ENCODE measurements around the gene FAS.
"Not testable (repeated sequence)": the region's sequence is repeated elsewhere in the genome, so short reads cannot be mapped to it uniquely, and the experiment has no call there.

Gene FAS

DNA sequence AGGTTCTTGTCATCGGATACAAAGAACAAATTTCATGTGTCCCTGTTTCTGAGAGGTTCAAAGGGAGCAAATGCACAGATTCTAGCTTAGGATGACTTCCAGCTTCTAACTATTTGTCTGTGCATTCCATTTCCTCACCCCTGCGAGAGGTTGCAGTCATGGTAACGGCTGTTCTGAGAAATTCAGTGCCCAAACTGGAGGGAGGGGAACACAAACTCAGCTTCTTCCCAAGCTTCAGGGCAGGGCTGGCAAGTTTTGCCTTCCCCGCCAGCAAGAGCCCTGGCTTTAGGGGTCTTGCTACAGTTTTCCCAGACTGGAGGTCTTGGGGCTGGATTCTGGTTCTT is 11.1 kb downstream of the FAS start:
- Histone ChIP-seq H3K27ac (ENCODE audit: low read depth, low read length) (no peak overlapping the region), H3K4me3 (ENCODE audit: low read depth in 1 of 5, low read length in 5 of 5) (no peak overlapping the region), H3K9ac (ENCODE audit: low read length in 5 of 5) (no peak overlapping the region)

DNA sequence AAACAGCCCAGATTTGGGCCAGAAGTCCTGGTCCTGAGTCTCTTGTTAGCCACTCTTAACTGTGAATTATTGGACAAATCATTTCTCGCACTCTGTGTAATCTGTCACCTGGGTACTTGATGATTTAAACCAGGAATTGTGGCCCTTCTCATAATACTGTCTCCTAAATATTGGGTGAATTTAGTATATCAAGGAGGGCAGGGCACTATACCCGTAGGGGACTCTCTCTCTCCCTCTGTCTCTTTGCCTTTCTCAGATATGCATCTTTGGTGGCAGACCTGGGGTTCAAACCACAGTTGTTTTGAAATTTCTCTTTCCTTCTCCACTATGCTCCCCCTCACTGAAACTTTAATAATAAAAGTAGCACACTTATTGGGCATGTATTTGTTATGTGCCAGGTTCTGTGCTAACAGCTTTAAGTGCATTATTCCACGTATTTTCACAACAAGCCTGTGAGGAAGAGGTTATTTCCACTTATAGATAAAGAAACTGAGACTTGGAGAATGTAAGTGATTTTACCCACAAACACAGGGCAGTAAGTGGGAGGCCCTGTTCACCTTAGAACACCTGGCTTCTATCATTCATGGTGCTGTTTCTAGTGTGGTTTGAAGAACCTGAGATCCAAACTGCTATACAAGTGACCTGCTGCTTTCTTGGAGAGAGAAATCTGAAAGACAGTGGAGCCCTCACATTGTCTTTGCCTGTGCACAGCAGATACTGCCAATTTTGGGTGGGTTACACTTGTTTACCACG is 11.8 kb downstream of the FAS start:
- Histone ChIP-seq H3K36me3 (ENCODE audit: control insufficient read depth in 5 of 5, insufficient read depth in 5 of 5, low read length in 5 of 5) (peaks cover 2 to 10% (median 4%) of the 10 kb centered on the region in 5 donors), H3K9me3 (ENCODE audit: control insufficient read depth in 5 of 5, low read length in 5 of 5) (no peaks in the 10 kb centered on the region), H3K9ac (ENCODE audit: low read length in 5 of 5) (peak overlapping the region in 1 of 5 donors; percentile 24), H3K4me1 (ENCODE audit: control insufficient read depth in 5 of 5, insufficient read depth in 5 of 5, low read length in 5 of 5) (peaks cover 0 to 11% (median 6%) of the 10 kb centered on the region in 5 donors), H3K4me3 (ENCODE audit: low read depth in 1 of 5, low read length in 5 of 5) (no peak overlapping the region), H3K27me3 (ENCODE audit: control insufficient read depth in 5 of 5, insufficient read depth in 4 of 5, low read length in 5 of 5) (peaks cover 0 to 2% (median 0%) of the 10 kb centered on the region in 5 donors), H3K27ac (ENCODE audit: low read depth, low read length) (no peak overlapping the region)

More for the DNA sequence above, 11.1 kb downstream of the FAS start:
- peaks cover 2 to 10% (median 4%) of the 10 kb centered on the region in 5 donors for H3K36me3 ChIP-seq (ENCODE audit: control insufficient read depth in 5 of 5, insufficient read depth in 5 of 5, low read length in 5 of 5)
- no peaks in the 10 kb centered on the region for H3K9me3 ChIP-seq (ENCODE audit: control insufficient read depth in 5 of 5, low read length in 5 of 5)
- peaks cover 0 to 12% (median 6%) of the 10 kb centered on the region in 5 donors for H3K4me1 ChIP-seq (ENCODE audit: control insufficient read depth in 5 of 5, insufficient read depth in 5 of 5, low read length in 5 of 5)
- H3K27me3 ChIP-seq (ENCODE audit: control insufficient read depth in 5 of 5, insufficient read depth in 4 of 5, low read length in 5 of 5): peaks cover 0 to 2% (median 0%) of the 10 kb centered on the region in 5 donors

DNA sequence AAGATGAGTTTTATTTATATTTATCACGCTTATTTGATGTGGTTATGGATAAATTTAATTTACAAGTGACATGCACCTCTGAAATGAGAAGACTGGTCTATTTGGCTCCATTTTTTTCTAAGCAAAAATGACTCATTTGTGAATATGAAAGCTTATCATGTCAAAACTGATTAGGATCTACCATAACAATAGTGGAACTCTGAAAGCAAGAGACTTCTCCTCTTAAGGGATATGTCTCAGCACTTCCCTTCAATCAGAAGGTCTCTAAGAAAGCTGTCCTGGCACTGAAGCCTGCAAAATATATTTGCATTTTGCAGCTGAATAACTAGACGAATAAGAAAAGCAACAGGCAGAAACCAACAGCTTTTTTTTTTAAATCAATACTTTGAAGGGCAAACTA is 12.7 kb downstream of the FAS start:
- no peaks in the 10 kb centered on the region for H3K9me3 ChIP-seq (ENCODE audit: control insufficient read depth in 5 of 5, low read length in 5 of 5)
- H3K4me1 ChIP-seq (ENCODE audit: control insufficient read depth in 5 of 5, insufficient read depth in 5 of 5, low read length in 5 of 5): peaks cover 0 to 11% (median 6%) of the 10 kb centered on the region in 5 donors
- no peak overlapping the region for H3K9ac ChIP-seq (ENCODE audit: low read length in 5 of 5)
- peaks cover 2 to 18% (median 4%) of the 10 kb centered on the region in 5 donors for H3K36me3 ChIP-seq (ENCODE audit: control insufficient read depth in 5 of 5, insufficient read depth in 5 of 5, low read length in 5 of 5)
- H3K27me3 ChIP-seq (ENCODE audit: control insufficient read depth in 5 of 5, insufficient read depth in 4 of 5, low read length in 5 of 5): peaks cover 0 to 2% (median 0%) of the 10 kb centered on the region in 5 donors
- H3K4me3 ChIP-seq (ENCODE audit: low read depth in 1 of 5, low read length in 5 of 5): no peak overlapping the region
- H3K27ac ChIP-seq (ENCODE audit: low read depth, low read length): no peak overlapping the region

DNA sequence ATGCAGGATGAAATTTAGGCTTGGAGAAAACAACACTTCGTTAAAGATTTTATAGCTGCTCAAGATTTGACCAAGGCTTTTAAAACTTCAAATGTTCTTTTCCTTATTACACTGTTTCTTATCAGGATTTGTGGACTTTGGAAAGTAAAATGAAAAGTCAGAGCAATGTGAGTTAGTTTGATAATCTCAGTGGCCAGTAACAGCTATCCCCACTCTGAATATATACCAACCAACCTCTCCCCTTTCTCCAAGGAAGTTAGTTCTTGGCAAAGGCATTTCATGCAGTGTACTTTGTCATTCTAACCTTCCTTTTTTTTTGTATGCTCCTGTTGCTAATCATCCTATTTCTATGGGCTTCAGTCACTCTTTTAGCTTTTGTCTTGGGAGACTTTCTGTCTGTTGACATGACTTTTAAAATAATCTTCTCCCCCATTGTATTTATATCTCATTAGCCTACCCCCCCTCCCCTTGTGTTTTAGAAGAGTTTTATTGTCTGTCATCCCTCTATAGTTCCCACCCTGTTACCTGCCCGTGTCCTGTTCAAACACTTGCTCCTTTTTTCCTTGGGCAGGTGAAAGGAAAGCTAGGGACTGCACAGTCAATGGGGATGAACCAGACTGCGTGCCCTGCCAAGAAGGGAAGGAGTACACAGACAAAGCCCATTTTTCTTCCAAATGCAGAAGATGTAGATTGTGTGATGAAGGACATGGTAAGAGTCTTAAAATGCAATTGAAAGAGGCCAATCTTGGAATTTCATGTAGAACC is 16.7 kb downstream of the FAS start:
- Histone ChIP-seq H3K4me1 (ENCODE audit: control insufficient read depth in 5 of 5, insufficient read depth in 5 of 5, low read length in 5 of 5) (no peaks in the 10 kb centered on the region), H3K9ac (ENCODE audit: low read length in 5 of 5) (no peak overlapping the region), H3K27me3 (ENCODE audit: control insufficient read depth in 5 of 5, insufficient read depth in 4 of 5, low read length in 5 of 5) (no peaks in the 10 kb centered on the region), H3K36me3 (ENCODE audit: control insufficient read depth in 5 of 5, insufficient read depth in 5 of 5, low read length in 5 of 5) (peaks cover 16 to 38% (median 28%) of the 10 kb centered on the region in 5 donors), H3K27ac (ENCODE audit: low read depth, low read length) (no peak overlapping the region), H3K9me3 (ENCODE audit: control insufficient read depth in 5 of 5, low read length in 5 of 5) (no peaks in the 10 kb centered on the region), H3K4me3 (ENCODE audit: low read depth in 1 of 5, low read length in 5 of 5) (no peak overlapping the region)

DNA sequence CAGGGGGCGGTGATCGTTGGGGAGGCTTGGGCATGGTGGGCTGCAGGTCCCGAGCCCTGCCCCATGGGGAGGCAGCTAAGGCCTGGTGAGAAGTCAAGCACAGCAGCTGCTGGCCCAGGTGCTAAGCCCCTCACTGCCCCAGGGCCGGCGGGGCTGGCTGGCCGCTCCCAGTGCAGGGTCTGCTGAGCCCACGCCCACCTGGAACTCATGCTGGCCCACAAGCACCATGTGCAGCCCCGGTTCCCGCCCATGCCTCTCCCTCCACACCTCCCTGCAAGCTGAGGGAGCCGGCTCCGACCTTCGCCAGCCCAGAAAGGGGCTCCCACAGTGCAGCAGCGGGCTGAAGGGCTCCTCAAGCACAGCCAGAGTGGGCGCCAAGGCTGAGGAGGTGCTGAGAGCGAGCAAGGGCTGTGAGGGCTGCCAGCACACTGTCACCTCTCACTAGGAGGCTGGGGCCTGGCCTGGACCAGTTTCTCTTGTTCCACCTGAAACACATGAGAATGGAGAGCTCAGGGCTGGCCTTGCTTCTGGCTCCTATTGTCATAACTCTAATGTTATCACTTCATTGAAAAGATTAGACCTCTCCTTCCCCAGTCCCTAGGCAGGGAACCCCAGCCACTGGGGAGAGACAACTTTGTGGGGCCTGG is 28.2 kb downstream of the FAS start:
- not testable (repeated sequence) for H3K9me3 ChIP-seq (ENCODE audit: control insufficient read depth in 5 of 5, low read length in 5 of 5)

DNA sequence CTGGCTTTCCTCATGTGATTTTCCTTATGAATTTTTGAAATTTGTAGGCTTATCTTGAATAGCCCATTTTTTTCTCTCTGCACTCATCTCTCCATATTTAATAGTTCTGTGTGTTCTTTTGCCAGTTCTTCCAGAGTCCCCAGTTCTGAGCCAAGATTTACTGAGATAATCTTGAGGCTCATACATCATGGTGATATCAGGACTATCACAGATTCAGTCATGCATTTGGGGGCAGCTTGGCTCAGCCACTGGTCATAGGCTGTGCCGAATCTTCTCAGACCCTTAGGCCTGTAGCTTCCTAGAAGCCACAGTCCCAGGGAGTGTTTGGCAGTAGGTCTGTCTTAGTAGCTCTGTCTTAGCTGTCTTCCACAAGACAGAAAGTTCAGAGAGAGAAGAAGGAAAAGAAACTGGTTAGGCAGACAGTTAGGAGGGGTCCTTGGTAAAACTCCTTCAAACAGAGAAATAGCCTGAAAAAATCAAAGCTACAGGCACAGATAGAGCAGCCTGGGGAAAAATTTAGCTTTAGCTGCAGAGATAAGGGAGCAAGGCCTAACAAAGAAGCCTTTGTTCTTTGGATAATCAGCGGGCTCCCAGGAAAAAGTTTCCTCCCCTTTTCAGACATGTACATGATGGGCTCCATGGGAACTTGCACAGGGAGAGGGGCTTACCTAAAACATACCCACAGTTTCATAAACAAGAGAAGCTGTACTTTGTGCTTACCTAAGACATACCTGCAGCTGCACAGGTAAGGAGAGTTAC is 29.1 kb downstream of the FAS start:
- H3K4me3 ChIP-seq (ENCODE audit: low read depth in 1 of 5, low read length in 5 of 5): no peak overlapping the region

More for the DNA sequence above, 28.2 kb downstream of the FAS start:
- not testable (repeated sequence) for H3K27me3 ChIP-seq (ENCODE audit: control insufficient read depth in 5 of 5, insufficient read depth in 4 of 5, low read length in 5 of 5); H3K4me3 ChIP-seq (ENCODE audit: low read depth in 1 of 5, low read length in 5 of 5); H3K27ac ChIP-seq (ENCODE audit: low read depth, low read length); H3K4me1 ChIP-seq (ENCODE audit: control insufficient read depth in 5 of 5, insufficient read depth in 5 of 5, low read length in 5 of 5); H3K9ac ChIP-seq (ENCODE audit: low read length in 5 of 5)
- H3K36me3 ChIP-seq (ENCODE audit: control insufficient read depth in 5 of 5, insufficient read depth in 5 of 5, low read length in 5 of 5): peaks cover 0 to 17% (median 13%) of the 10 kb centered on the region in 5 donors

DNA sequence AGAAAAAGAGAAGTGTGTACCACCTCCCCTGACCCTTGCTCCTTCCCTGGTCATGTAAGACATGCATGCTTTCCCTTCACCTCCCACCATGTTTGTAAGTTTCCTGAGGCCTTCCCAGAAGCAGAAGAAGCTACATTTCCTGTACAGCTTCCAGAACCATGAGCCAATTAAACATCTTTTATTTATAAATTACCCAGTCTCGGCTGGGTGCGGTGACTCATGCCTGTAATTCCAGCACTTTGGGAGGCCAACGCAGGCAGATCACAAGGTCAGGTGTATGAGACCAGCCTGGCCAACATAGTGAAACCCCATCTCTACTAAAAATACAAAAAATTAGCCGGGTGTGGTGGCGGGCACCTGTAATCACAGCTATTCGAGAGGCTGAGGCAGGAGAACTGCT is 30.9 kb downstream of the FAS start:
- not testable (repeated sequence) for H3K27me3 ChIP-seq (ENCODE audit: control insufficient read depth in 5 of 5, insufficient read depth in 4 of 5, low read length in 5 of 5); H3K36me3 ChIP-seq (ENCODE audit: control insufficient read depth in 5 of 5, insufficient read depth in 5 of 5, low read length in 5 of 5); H3K4me3 ChIP-seq (ENCODE audit: low read depth in 1 of 5, low read length in 5 of 5); H3K27ac ChIP-seq (ENCODE audit: low read depth, low read length); H3K9me3 ChIP-seq (ENCODE audit: control insufficient read depth in 5 of 5, low read length in 5 of 5); H3K9ac ChIP-seq (ENCODE audit: low read length in 5 of 5); H3K4me1 ChIP-seq (ENCODE audit: control insufficient read depth in 5 of 5, insufficient read depth in 5 of 5, low read length in 5 of 5)

More for the DNA sequence above, 29.1 kb downstream of the FAS start:
- Histone ChIP-seq H3K27ac (ENCODE audit: low read depth, low read length) (no peak overlapping the region), H3K27me3 (ENCODE audit: control insufficient read depth in 5 of 5, insufficient read depth in 4 of 5, low read length in 5 of 5) (no peaks in the 10 kb centered on the region), H3K4me1 (ENCODE audit: control insufficient read depth in 5 of 5, insufficient read depth in 5 of 5, low read length in 5 of 5) (no peaks in the 10 kb centered on the region), H3K36me3 (ENCODE audit: control insufficient read depth in 5 of 5, insufficient read depth in 5 of 5, low read length in 5 of 5) (peaks cover 0 to 13% (median 9%) of the 10 kb centered on the region in 5 donors), H3K9me3 (ENCODE audit: control insufficient read depth in 5 of 5, low read length in 5 of 5) (no peaks in the 10 kb centered on the region), H3K9ac (ENCODE audit: low read length in 5 of 5) (no peak overlapping the region)

DNA sequence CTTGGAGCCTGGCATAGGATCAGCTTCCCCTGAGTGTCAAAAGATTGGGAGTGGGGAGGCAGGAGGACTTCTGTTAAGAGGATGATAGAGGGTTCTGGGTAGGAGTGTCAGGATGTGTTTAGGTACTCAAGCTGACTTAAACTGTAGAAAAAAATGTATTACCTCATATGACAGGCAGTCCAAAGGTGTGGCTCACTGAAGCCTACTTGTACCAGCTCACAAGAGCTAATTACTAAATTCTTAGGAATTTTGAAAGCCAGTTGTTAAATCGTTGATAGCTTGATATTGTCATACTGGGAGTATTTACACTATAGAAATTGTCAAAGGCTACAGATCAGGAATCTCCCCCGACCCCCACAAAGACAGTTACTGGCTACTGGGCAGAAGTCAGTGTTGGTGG is 32.1 kb downstream of the FAS start:
- Histone ChIP-seq H3K4me1 (ENCODE audit: control insufficient read depth in 5 of 5, insufficient read depth in 5 of 5, low read length in 5 of 5) (no peaks in the 10 kb centered on the region), H3K36me3 (ENCODE audit: control insufficient read depth in 5 of 5, insufficient read depth in 5 of 5, low read length in 5 of 5) (peaks cover 0 to 8% (median 6%) of the 10 kb centered on the region in 5 donors), H3K27ac (ENCODE audit: low read depth, low read length) (no peak overlapping the region), H3K9ac (ENCODE audit: low read length in 5 of 5) (no peak overlapping the region), H3K27me3 (ENCODE audit: control insufficient read depth in 5 of 5, insufficient read depth in 4 of 5, low read length in 5 of 5) (no peaks in the 10 kb centered on the region), H3K9me3 (ENCODE audit: control insufficient read depth in 5 of 5, low read length in 5 of 5) (no peaks in the 10 kb centered on the region), H3K4me3 (ENCODE audit: low read depth in 1 of 5, low read length in 5 of 5) (no peak overlapping the region)

DNA sequence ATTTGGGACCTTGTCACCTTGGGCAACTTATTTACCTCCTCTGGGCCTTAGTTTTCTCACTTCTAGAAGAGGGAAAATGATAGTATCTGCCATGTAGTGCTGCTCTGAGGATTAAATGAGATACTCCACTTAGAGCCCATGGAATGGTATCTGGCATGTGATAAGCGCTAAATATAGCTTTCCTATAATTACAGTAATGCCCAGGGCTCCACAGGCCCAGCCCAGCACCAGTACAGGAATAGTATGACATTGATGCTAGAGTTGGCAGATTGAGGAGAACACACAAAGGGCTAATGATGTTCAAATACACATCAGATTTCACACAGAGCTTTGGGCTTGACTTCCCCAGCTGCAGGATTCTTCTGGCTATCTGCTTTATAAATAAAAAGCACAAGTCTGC is 34.9 kb downstream of the FAS start:
- Histone ChIP-seq H3K27ac (ENCODE audit: low read depth, low read length) (no peak overlapping the region), H3K27me3 (ENCODE audit: control insufficient read depth in 5 of 5, insufficient read depth in 4 of 5, low read length in 5 of 5) (no peaks in the 10 kb centered on the region), H3K36me3 (ENCODE audit: control insufficient read depth in 5 of 5, insufficient read depth in 5 of 5, low read length in 5 of 5) (peaks cover 0 to 2% (median 1%) of the 10 kb centered on the region in 5 donors), H3K4me3 (ENCODE audit: low read depth in 1 of 5, low read length in 5 of 5) (no peak overlapping the region), H3K9me3 (ENCODE audit: control insufficient read depth in 5 of 5, low read length in 5 of 5) (no peaks in the 10 kb centered on the region), H3K9ac (ENCODE audit: low read length in 5 of 5) (no peak overlapping the region), H3K4me1 (ENCODE audit: control insufficient read depth in 5 of 5, insufficient read depth in 5 of 5, low read length in 5 of 5) (peaks cover 0 to 8% (median 6%) of the 10 kb centered on the region in 5 donors)

Data from subcutaneous abdominal adipose tissue (tissue), 5 donors.